Activated naive CD4-positive, alpha-beta T cell treated with anti-CD3 and anti-CD28 coated beads, Interleukin-2, amount 10 ng/mL, durations not matched to agents 7 days and 5 days (primary cell): Measurements from ENCODE around the gene PRR5L.

Source experiments
- CTCF ChIA-PET: fragments of 350-600 bp; sonication (Branson Sonifier 250); formaldehyde crosslinking; loops from one replicate; lab custom pipeline; 2021; ENCODE audit warnings: antibody characterized with exemption; lab: Charles Lee
- DNase-seq: peaks from one replicate; pipeline ENCODE4 v3.0.0-alpha.2; 2020
- H3K27ac Mint-ChIP-seq: one replicate; pipeline ENCODE4 v1.8.0; 2021; ENCODE audit warnings: mild to moderate bottlenecking, moderate library complexity, mixed read lengths
- H3K27me3 Mint-ChIP-seq: one replicate; pipeline ENCODE4 v1.8.0; 2021; ENCODE audit warnings: mild to moderate bottlenecking, mixed read lengths
- H3K36me3 Mint-ChIP-seq: one replicate; pipeline ENCODE4 v1.8.0; 2021; ENCODE audit warnings: mixed read lengths
- H3K4me1 Mint-ChIP-seq: one replicate; pipeline ENCODE4 v1.8.0; 2021; ENCODE audit warnings: mixed read lengths
- H3K4me3 Mint-ChIP-seq: one replicate; pipeline ENCODE4 v1.8.0; 2021; ENCODE audit warnings: mild to moderate bottlenecking, moderate library complexity, mixed read lengths
- H3K9me3 Mint-ChIP-seq: one replicate; pipeline ENCODE4 v1.8.0; 2021; ENCODE audit warnings: mixed read lengths

PRR5L gene

GRCh38 chr11:36295926-36296325 is at the start of gene PRR5L:
Gene PRR5L, plus strand, starts transcription at chr11:36296288. Its CDS starts 104,834 bp downstream, at chr11:36401122.
- Mint-ChIP-seq H3K9me3 (no peaks in the 10 kb centered on the region), H3K27me3 (peaks cover 7% of the 10 kb centered on the region), H3K27ac (no peak within 1 kb of the TSS), H3K4me3 (no peak within 1 kb of the TSS), H3K4me1 (no peaks in the 10 kb centered on the region), H3K36me3 (no peaks in the 10 kb centered on the region)
- CTCF ChIA-PET, result interaction anchor here (5.6 to 9.0 kb wide), 3 partner anchors 58 to 197 kb away, joined by 26 to 175 read pairs (median 152); no protein-coding TSS in a partner anchor
- DNase-seq, result no peak

GRCh38 chr11:36247493-36247892 is 48.6 kb upstream of the PRR5L start:
- CTCF ChIA-PET, result interaction anchor here (1.4 kb wide), 1 partner anchor 19 kb away, joined by 4 read pairs; no protein-coding TSS in a partner anchor
- Mint-ChIP-seq H3K27me3 (peaks cover 23% of the 10 kb centered on the region), H3K4me1 (no peaks in the 10 kb centered on the region), H3K27ac (no peak overlapping the region), H3K4me3 (no peak overlapping the region), H3K9me3 (no peaks in the 10 kb centered on the region), H3K36me3 (no peaks in the 10 kb centered on the region)
- no peak for DNase-seq

- CTCF ChIA-PET, result interaction anchor here (1.4 kb wide), 1 partner anchor 18 kb away, joined by 4 read pairs; no protein-coding TSS in a partner anchor
- no peaks in the 10 kb centered on the region for H3K36me3 Mint-ChIP-seq
- peaks cover 23% of the 10 kb centered on the region for H3K27me3 Mint-ChIP-seq
- no peaks in the 10 kb centered on the region for H3K9me3 Mint-ChIP-seq
- DNase-seq, result no peak
- H3K4me1 Mint-ChIP-seq, result no peaks in the 10 kb centered on the region
- H3K4me3 Mint-ChIP-seq, result no peak overlapping the region
- no peak overlapping the region for H3K27ac Mint-ChIP-seq
Observed at GRCh38 chr11:36248436-36248835, 47.7 kb upstream of the PRR5L start.

- Mint-ChIP-seq H3K27me3 (peaks cover 23% of the 10 kb centered on the region), H3K9me3 (no peaks in the 10 kb centered on the region)
- DNase-seq, result no peak
Observed at GRCh38 chr11:36249246-36249645, 46.8 kb upstream of the PRR5L start.

GRCh38 chr11:36251823-36252222 is 44.3 kb upstream of the PRR5L start:
- CTCF ChIA-PET, result no interaction called here
- no peak for DNase-seq
- H3K27me3 Mint-ChIP-seq, result peaks cover 23% of the 10 kb centered on the region
- no peaks in the 10 kb centered on the region for H3K4me1 Mint-ChIP-seq
- H3K9me3 Mint-ChIP-seq, result no peaks in the 10 kb centered on the region
- no peak overlapping the region for H3K27ac Mint-ChIP-seq
- H3K4me3 Mint-ChIP-seq, result no peak overlapping the region
- no peaks in the 10 kb centered on the region for H3K36me3 Mint-ChIP-seq

More at GRCh38 chr11:36249246-36249645, 46.8 kb upstream of the PRR5L start:
- CTCF ChIA-PET, result no interaction called here
- Mint-ChIP-seq H3K36me3 (no peaks in the 10 kb centered on the region), H3K27ac (no peak overlapping the region), H3K4me3 (no peak overlapping the region), H3K4me1 (no peaks in the 10 kb centered on the region)

- Mint-ChIP-seq H3K36me3 (no peaks in the 10 kb centered on the region), H3K4me1 (no peaks in the 10 kb centered on the region), H3K9me3 (no peaks in the 10 kb centered on the region), H3K4me3 (no peak overlapping the region), H3K27ac (no peak overlapping the region), H3K27me3 (peaks cover 29% of the 10 kb centered on the region)
- CTCF ChIA-PET, result interaction anchor here (1.2 kb wide), 1 partner anchor 19 kb away, joined by 3 read pairs; no protein-coding TSS in a partner anchor
- no peak for DNase-seq
Observed at GRCh38 chr11:36253238-36253637, 42.9 kb upstream of the PRR5L start.

GRCh38 chr11:36254713-36255112 is 41.4 kb upstream of the PRR5L start:
- Mint-ChIP-seq H3K27ac (no peak overlapping the region), H3K27me3 (peaks cover 32% of the 10 kb centered on the region)
- no peak for DNase-seq

GRCh38 chr11:36257351-36257750 is 38.7 kb upstream of the PRR5L start:
- H3K4me1 Mint-ChIP-seq, result no peaks in the 10 kb centered on the region
- no peaks in the 10 kb centered on the region for H3K36me3 Mint-ChIP-seq
- CTCF ChIA-PET, result interaction anchor here (0.9 to 2.3 kb wide), 5 partner anchors 9 to 647 kb away, joined by 3 to 8 read pairs (median 4); no protein-coding TSS in a partner anchor
- H3K27ac Mint-ChIP-seq, result no peak overlapping the region
- DNase-seq, result no peak
- H3K4me3 Mint-ChIP-seq, result no peak overlapping the region
- H3K27me3 Mint-ChIP-seq, result peaks cover 36% of the 10 kb centered on the region
- H3K9me3 Mint-ChIP-seq, result no peaks in the 10 kb centered on the region

More at GRCh38 chr11:36254713-36255112, 41.4 kb upstream of the PRR5L start:
- Mint-ChIP-seq H3K4me1 (no peaks in the 10 kb centered on the region), H3K36me3 (no peaks in the 10 kb centered on the region), H3K9me3 (no peaks in the 10 kb centered on the region), H3K4me3 (no peak overlapping the region)
- CTCF ChIA-PET, result no interaction called here

GRCh38 chr11:36258730-36259360 is 37.2 kb upstream of the PRR5L start:
- Mint-ChIP-seq H3K4me1 (no peaks in the 10 kb centered on the region), H3K4me3 (no peak overlapping the region), H3K36me3 (no peaks in the 10 kb centered on the region), H3K9me3 (no peaks in the 10 kb centered on the region), H3K27me3 (peaks cover 44% of the 10 kb centered on the region), H3K27ac (no peak overlapping the region)
- DNase-seq, result peak; percentile 48
- CTCF ChIA-PET, result interaction anchor here (0.5 to 2.3 kb wide), 7 partner anchors 8 to 644 kb away, joined by 3 to 7 read pairs (median 3); no protein-coding TSS in a partner anchor

GRCh38 chr11:36261094-36261493 is 35.0 kb upstream of the PRR5L start:
- H3K27me3 Mint-ChIP-seq, result peaks cover 52% of the 10 kb centered on the region
- no peak overlapping the region for H3K4me3 Mint-ChIP-seq
- H3K36me3 Mint-ChIP-seq, result no peaks in the 10 kb centered on the region
- CTCF ChIA-PET, result interaction anchor here (0.8 to 1.3 kb wide), 3 partner anchors 131 to 645 kb away, joined by 3 to 5 read pairs (median 3); no protein-coding TSS in a partner anchor
- no peak overlapping the region for H3K27ac Mint-ChIP-seq
- H3K9me3 Mint-ChIP-seq, result no peaks in the 10 kb centered on the region
- no peaks in the 10 kb centered on the region for H3K4me1 Mint-ChIP-seq
- no peak for DNase-seq

GRCh38 chr11:36264011-36264972 is 31.8 kb upstream of the PRR5L start:
- H3K27ac Mint-ChIP-seq, result no peak overlapping the region
- H3K36me3 Mint-ChIP-seq, result no peaks in the 10 kb centered on the region
- no peaks in the 10 kb centered on the region for H3K4me1 Mint-ChIP-seq
- no peaks in the 10 kb centered on the region for H3K9me3 Mint-ChIP-seq
- H3K4me3 Mint-ChIP-seq, result no peak overlapping the region
- CTCF ChIA-PET, result interaction anchor here (0.7 to 3.7 kb wide), 7 partner anchors 29 to 650 kb away, joined by 3 to 33 read pairs (median 4); no protein-coding TSS in a partner anchor
- no peak for DNase-seq
- peaks cover 33% of the 10 kb centered on the region for H3K27me3 Mint-ChIP-seq

GRCh38 chr11:36264973-36265344 is 31.1 kb upstream of the PRR5L start:
- Mint-ChIP-seq H3K36me3 (no peaks in the 10 kb centered on the region), H3K27me3 (peaks cover 31% of the 10 kb centered on the region), H3K4me3 (no peak overlapping the region), H3K4me1 (no peaks in the 10 kb centered on the region), H3K27ac (no peak overlapping the region), H3K9me3 (no peaks in the 10 kb centered on the region)
- no peak for DNase-seq
- CTCF ChIA-PET, result interaction anchor here (0.9 to 3.7 kb wide), 7 partner anchors 8 to 651 kb away, joined by 3 to 33 read pairs (median 16); no protein-coding TSS in a partner anchor

- no peaks in the 10 kb centered on the region for H3K36me3 Mint-ChIP-seq
- DNase-seq, result peak; percentile 68
- no peak overlapping the region for H3K4me3 Mint-ChIP-seq
- no peaks in the 10 kb centered on the region for H3K4me1 Mint-ChIP-seq
- CTCF ChIA-PET, result interaction anchor here (0.6 to 3.7 kb wide), 25 partner anchors 8 to 661 kb away, joined by 3 to 33 read pairs (median 6); no protein-coding TSS in a partner anchor
- no peaks in the 10 kb centered on the region for H3K9me3 Mint-ChIP-seq
- H3K27ac Mint-ChIP-seq, result no peak overlapping the region
- H3K27me3 Mint-ChIP-seq, result peaks cover 25% of the 10 kb centered on the region
Observed at GRCh38 chr11:36265793-36266628, 30.1 kb upstream of the PRR5L start.
